NCI-H1694 treated with DMSO at 0.1 percent for 48 hours (cell line): ENCODE data around the gene DACH1.

Source experiments
- DNase-seq: peaks from one replicate; lab custom pipeline; 2025; lab: John Stamatoyannopoulos, UW

DACH1 gene

DNA sequence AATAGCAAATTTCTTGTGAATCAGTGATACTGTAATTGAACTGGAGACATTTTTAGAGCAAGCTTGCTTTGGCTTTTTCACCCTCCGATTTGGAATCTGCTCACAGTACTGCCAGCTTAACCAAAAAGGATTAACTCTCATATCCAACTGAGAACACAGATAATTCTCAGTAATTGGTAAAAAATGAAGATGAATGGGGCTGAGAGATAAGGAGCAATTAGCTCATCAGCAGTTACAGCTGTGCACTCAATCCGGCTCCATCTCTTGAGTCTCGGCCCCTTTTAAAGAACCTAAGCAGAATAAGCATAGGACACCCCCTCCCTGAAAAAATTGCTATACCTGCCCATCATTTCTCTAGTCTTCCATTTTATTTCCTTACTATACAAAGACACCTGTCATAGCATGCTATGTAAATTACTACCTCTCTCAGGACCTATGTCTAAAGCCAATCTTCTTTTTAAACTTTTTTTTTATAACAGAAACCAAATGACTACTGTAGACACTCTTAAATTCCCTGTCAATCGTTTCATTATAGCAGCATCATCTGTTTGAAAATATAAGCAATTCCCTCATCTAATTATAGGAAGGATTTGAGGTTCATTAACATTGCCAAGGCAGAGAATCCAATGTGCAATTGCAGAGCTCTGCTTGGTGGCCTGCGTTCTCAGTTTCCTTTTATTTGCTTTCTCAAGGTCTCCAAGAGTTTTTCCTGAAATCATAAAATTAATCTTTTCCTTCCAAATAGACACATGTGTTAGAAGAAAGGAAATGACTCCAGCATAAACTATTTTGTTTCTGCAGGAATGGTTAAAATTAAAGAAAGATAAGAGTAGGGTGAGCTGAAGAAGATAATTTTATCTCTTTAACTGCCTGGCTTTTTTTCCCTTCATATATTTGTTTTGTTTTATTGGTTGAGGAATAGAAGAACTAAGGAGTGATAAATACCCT lies 242.1 kb downstream of the DACH1 start:
- DNase-seq, result no peak

DNA sequence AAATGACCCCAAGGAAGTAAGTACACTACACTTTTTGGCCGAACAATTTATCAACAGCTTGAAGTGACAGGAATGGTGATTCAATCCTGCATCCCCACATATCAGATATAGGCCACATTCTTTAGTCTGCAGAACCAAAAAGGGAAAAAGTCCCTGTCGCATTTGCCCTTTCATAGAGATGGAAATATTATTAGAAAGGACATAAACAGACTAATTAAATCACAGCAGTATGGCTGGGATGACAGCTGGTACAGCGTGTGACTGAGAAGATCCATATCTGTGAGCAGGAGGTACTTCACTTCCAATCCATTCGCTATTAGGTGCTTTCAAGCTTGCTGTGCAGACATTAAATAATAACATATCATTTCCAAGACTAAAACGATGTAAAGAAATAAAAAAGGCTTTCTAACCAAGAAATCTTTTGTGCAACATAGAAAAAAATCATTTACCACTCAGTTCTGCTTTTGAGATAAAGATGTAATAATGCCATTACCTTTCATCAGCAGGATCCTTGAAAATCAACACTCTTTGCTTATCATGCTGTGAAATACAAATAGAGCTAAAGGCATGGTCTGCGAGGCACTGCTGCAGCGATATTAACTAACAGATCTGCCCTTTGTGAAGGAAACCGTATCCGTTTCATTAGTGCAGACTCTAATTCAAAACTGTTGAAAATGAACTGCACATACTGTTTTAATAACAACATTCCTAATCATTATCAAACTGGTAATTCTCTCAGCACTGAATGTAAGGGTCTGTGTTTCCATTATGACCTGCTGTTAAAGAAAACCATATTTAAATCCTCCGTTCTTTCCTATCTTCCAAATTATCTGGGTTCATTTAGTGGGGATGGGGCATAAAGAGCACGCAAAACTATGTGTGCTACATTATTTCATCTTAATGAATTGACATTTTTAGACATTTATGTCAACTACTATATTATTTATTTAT lies 245.6 kb downstream of the DACH1 start:
- DNase-seq, result peak; percentile 92

DNA sequence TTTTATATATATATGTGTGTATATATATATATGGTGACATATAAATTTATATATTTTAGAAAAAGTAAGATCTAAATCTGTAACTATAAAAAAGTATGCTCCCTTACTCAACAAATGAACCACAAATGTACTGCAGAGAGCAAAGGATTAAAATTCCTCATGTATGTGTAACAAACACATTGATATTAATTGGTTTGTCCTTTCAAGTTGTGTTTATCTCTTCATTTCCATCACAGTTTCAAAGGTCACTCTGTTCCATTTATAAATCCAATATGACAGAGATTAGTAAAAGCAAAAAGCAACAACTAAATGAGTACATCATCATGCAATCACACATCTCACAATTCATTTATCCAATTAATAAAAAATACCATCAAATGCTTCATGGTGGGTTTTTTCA lies 247.9 kb downstream of the DACH1 start:
- DNase-seq, result no peak

DNA sequence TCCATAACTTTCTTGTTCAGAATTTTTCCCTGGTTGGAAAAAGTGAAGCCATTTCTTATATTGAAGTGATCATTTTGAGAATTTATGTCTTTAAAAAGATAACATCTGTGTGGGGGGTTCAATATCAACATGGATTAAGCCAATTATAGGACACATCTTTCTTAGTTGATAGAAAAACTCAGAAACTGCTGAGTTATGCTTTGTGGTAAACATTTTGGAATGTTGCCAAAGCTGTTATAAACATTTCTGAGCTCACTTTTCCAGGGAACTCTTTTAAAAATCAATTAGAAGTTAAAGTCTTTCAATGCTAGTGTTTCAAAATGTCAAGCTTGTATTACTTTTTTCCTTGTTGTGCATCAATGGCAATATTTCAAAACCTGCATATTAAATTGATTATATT lies 248.8 kb downstream of the DACH1 start:
- DNase-seq, result no peak

DNA sequence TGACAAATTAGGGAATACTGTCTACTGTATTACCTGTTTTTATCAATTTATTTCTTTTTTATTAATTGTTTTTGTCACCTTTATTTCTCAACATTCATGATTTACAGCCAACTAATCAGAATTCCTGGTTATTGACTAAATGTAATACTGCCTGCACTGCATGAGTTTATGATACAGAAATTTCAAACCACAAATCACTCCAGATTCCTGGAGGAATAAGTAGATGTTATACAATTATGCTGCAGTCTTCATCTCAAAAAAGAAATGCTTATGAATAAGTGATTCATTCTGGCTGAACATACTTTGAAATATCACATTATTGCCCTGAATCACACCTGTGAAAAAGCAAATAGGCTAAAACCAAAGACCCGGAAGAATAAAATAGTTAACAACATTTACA lies 249.7 kb downstream of the DACH1 start:
- no peak for DNase-seq

DNA sequence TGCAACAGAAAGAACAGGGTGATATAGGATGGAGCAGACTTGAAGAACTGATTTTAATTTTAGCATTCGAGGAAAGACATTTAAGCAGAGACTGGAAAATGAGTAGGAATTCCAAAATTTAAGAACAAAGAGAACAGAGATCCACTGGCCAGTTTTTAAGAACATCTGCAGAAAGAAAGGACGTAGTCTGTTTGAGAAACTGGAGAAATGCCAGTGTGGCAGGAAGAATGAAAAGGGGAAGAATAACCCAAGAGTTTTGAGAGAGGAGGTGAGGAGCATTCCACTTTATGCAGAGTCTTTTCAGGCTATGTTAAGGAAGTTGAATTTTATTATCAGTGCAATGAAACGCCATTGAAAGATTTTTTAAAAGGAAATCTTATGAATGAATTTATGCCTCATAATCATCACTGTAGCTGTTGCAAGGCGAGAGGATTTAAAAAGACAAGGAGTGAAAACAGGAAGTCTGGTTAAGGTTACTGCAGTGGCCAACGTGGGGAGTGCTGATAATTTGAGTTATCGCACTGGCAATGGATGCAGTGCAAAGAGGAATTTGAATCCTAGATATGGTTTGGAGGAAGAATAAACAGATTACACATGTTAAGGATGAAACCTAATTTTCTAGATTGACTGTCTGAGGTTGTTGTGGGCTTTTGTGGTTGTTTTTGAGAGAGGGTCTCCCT lies 253.8 kb downstream of the DACH1 start:
- no peak for DNase-seq

DNA sequence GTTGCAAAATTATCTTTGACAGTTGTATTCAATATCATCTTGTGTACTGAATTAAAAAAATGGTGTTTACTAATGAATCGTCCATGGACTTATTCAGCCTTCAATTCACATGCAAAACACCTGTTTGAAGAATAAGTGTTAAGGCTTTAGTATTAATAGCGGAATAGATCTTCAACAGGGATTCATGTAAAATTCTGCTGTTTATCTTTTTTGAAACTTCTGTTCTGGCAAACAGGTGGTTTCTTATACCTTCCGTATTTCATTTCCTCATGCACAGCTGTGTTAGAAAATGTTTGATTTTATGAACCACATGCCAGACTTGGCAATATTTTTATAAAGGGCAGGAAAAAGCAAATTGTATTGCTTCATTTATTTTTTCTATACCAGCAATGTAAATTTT lies 255.7 kb downstream of the DACH1 start:
- no peak for DNase-seq

DNA sequence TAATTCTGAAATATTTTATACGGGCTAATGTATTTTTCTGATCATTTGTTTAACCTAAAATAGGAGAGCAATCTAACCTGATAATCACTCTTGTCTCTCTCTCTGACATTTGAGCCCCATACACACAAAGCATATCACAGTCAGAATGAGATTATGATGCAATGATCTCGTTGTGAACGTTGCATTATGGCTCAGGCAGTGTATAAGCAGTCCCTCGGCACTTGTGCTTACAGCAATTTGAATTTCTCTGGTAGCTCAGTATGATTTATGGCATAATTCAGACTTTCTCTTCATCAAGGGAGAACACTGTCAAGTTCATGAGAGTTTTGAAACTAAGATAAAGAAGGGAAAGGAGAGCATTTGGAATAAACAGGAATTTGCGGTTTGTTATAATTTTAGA lies 256.1 kb downstream of the DACH1 start:
- no peak for DNase-seq

DNA sequence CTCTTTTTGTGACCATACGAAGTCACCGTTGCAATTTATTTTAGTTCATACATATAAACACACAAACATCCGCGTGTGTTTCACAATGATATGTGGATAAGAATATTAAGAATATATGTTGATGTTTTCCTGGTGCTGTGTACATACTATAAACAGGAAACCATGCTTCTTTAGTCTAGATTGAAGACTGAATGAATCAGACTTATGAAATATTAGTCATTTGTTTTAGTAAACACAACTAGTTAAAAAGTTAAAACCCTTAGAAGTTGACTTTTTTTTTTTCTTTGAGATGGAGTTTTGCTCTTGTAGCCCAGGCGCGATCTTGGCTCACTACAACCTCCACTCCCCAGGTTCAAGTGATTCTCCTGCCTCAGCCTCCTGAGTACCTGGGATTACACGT lies 257.7 kb downstream of the DACH1 start:
- no peak for DNase-seq

DNA sequence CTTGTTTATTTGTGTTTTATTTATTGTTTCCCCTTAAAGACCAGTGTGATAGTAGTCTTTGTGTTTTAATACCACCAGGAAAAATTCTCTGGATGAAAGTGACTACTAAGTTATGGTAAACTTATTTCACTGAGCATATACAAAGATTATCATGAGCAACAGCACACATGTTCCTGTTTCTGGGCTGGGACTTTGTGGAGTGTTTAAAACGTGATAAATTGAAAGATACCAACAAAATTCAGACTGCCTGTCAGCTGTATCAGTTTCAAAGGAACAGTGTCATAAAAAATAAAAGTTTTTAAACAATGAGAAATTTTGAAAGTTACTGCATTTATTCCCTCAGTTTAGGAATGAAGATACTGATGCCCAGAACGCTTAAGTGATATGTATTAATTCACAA lies 259.4 kb downstream of the DACH1 start:
- no peak for DNase-seq

DNA sequence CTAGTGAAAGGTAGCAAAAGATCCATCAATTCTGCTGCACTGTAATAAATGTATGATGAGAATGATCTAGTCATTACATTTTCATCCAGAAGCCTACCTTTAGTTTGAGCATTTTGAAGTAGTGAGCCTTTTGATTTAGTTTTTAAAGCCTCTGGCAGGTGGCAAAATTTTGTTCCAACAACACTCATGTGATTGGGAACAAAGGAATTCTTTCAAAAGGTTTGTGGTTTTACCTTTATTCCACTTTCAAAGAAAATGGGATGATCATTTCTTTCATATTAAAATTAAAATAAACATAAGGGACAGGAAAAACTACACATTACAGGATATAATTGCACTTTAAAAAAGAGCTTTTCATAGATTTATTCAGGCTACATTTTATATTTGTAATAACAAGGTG lies 260.2 kb downstream of the DACH1 start:
- no peak for DNase-seq

DNA sequence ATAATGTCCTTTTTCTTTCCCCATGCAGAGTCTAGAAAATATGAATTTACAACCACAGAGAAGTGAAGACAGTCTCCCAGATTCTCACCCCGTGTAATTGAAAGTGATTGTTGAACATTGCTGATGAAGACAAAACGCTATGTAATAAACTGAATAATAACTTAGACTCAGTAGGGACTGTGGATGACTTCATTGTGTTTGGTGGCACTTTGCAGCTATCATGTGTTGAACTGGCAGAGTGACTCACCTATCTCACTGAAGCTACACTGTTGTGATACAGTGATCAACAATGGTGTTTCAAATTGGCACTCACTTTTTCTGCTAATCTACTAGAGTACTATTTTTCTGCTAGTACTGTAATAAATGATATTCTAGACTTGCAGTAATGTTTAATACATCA lies 261.3 kb downstream of the DACH1 start:
- no peak for DNase-seq

DNA sequence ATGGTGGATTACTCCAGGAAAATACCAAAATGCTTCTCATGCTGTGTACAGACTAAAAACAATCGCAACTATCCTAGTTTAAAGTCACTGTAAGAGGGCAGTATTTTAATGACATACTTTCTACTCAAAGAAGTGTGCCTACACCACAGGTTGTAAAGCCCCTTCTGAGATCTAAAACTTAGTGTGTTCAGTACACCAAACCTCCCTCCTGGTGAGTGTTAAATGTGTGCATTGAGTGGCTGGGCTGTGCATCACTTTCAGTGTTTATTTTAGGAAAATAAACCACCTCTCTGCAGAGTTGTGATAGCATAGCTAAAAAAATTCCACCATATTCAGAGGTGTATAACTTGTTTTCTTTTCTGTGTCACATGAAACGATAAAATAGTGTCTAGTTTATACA lies 263.7 kb downstream of the DACH1 start:
- DNase-seq, result no peak

DNA sequence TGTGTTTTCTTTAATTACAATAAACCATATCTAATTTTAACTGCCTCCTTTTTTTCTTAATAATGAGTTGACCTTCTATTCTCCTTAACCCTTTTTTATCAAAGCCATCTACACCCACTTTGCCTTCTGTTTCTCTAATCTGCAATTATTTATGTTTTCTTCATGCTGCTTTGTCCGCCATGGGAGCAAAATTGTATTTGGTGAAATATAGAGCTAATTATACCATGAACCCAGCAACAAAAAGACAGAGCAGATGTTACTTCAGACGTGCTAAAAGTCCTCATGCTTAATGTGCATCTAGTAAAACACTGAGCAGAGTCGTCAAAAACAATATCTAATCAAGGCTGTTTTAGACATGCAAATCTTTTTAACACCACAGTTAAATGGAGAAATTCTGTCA lies 264.7 kb downstream of the DACH1 start:
- peak; percentile 97 for DNase-seq

DNA sequence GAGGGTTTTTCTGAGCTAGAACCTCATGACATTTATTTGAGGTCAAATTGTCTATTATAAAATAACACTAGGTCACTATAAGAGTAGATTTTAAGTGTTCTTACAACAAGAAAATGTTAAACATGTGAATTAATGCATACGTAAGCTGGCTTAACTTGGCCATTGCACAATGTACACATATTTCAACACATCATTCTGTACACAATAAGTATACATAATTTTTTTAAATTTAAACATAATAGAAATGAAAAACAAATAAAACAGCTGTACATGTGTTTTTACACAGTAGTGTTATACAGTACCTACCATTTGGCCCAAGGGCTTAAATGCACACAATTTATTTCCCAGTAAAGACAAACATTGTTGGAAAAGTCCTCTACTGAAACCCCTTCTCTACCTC lies 269.9 kb downstream of the DACH1 start:
- DNase-seq, result no peak

DNA sequence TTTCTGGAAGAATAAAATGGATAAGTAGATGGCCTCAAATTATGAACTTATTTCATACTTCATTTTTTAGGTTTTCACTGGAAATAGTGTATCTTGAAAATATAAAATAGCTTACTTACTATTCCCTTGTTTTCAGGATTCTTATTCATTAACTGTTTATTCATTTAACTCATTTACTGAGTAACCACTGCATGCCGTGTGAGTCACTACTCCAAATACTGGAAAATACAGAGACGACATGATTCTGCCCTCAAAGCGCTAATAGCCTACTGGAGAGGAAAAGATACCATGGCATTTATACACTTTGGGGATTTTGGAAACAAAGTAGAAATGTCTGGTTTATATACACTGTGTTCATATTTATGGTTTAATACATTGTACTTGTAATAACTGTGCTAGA lies 270.9 kb downstream of the DACH1 start:
- DNase-seq, result no peak

DNA sequence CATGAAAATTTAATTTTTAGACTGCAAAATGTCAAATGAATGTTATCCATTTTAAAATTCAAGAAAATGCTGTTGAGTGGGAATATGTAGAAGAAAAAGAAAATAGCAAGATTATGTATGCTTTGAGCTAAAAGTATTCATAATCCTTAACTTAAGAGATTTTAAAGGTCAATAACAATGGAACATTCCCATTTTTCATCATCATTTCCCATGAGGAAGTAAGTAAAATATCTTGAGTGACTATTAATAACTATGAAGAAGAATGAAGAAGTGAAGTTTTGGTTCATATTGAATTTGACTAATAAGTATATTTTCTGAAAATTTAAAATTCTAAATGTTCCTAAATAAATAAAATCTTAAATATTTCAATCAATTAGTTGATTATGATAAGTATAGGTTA lies 273.4 kb downstream of the DACH1 start:
- DNase-seq, result no peak

DNA sequence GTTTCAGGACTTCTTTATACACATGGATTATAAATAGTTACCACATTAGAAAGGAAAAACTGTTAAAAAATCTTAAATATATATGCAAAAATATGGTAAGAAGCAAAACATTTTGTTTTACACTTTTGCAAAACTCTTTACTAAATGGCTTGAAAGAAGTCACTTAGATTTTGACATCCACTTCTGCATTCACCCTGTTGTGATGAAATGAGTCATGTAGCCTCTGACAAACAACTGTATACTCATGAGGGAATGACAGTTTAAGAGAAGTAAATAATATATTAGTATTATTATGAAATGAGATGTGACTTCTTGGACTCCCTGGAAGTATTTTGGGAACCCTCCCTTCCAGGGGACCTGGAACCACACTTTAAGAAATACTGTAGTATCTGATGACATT lies 275.6 kb downstream of the DACH1 start:
- no peak for DNase-seq

DNA sequence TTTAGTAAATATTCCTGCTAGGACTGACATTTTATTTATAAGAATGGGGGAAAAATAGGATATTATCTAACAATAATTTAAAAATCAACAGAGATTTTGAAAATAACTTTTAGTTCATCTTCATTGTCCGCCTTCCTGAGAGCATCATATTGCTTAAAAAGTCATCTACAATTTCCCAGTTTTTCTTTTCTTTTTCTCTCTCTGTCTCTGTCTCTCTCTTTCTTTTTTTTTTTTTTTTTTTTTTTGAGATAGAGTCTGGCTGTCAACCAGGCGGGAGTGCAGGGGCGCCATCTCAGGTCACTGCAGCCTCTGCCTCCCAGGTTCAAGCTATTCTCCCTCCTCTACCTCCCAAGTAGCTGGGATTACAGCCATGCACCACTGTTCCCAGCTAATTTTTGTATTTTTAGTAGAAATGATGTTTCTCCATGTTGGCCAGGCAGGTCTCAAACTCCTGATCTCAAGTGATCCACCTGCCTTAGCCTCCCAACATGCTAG lies 276.3 kb downstream of the DACH1 start:
- DNase-seq, result no peak

DNA sequence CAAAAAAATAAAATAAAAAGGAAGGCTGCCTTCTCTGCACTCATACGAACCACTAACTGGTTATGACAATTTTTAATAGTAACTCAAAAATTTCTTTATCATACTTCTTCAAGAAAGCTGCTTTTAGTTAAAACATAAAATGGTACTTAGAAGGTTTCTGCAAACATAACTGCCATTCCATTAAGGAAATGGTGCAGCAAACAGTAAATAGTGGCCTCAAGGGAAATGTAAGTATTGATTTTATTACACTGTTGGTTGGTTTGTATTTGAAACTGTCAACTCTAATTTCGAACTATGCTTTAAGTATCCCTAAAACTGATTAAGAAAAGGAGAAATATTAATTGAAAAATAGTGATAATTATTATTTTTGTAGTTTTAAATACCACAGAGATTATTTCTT lies 278.0 kb downstream of the DACH1 start:
- DNase-seq, result no peak

DNA sequence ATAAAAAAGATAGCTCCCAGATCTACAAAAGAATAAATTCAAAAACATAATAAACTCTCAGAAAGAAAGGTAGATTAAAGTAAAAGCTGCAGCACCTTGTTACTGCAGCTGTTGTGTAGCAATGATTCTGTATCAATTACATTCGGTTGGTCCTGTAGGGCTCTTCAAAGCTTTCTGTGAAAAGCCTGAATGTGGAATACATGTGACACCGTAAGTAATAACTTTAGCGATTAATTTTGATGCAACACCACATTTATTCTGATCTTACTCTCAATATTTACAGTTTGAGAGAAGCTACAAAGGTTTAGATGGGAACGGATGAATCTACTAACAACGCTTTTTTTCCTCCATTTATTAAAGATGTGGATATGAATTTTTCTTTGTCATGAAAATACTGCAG lies 279.2 kb downstream of the DACH1 start:
- DNase-seq, result no peak

DNA sequence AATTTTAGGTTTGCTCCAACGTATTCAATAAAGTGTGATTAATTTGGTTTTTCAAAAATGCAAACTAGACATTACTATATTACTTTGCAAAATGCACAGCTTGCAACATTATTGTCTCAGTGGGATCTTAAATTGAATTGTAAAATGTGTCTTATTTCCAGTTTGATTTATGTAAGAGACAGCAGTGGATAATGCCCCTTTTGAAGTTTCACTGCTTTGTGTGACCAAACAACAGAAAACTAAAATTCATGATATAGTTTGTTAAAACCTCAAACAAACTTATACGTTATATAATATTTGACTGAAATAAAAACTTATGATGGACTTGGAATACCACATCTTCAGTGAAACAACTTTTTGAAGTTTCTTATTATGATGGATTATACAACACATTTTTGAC lies 279.8 kb downstream of the DACH1 start:
- no peak for DNase-seq
